Liver (tissue), 9 donors: ENCODE results near the gene CELF1. TPM values are rescaled to one million over a fixed set of nuclear protein-coding genes. Genes with fewer than 3 reads are reported as not detected.
A peak's percentile ranks its signal among the peaks of the same experiment; 100 is the strongest.

Source experiments
- DNase-seq: peaks from one replicate; pipeline ENCODE4 v3.0.0-alpha.2; 2017; ENCODE audit warnings: low spot score
- H3K27ac ChIP-seq, 2 donors: one replicate each; pipeline ENCODE4 v1.7.0; 2013; ENCODE audit warnings: inconsistent platforms in 2 of 2, low read length in 2 of 2, control low read depth in 1 of 2, low read depth in 1 of 2, mild to moderate bottlenecking in 1 of 2
- H3K27me3 ChIP-seq, 4 donors: one replicate each; pipeline versions ENCODE4 v1.6.1 to v1.7.0; 2013; ENCODE audit warnings: low read length in 3 of 4, inconsistent platforms in 1 of 4, mild to moderate bottlenecking in 1 of 4, moderate library complexity in 1 of 4; ENCODE audit not compliant: control insufficient read depth in 4 of 4, insufficient read depth in 4 of 4
- H3K36me3 ChIP-seq, 4 donors: one replicate each; pipeline versions ENCODE4 v1.6.1 to v1.7.0; 2013; ENCODE audit warnings: low read length in 3 of 4, mild to moderate bottlenecking in 3 of 4, low read depth in 1 of 4, moderate library complexity in 1 of 4; ENCODE audit not compliant: control insufficient read depth in 4 of 4, insufficient read depth in 3 of 4
- H3K4me1 ChIP-seq, 4 donors: one replicate each; pipeline versions ENCODE4 v1.6.1 to v1.7.0; 2013; ENCODE audit warnings: low read length in 3 of 4, mild to moderate bottlenecking in 3 of 4, moderate library complexity in 1 of 4; ENCODE audit not compliant: control insufficient read depth in 4 of 4, insufficient read depth in 4 of 4
- H3K4me3 ChIP-seq, 3 donors: one replicate each; pipeline versions ENCODE4 v1.6.1 to v1.7.0; 2013; ENCODE audit warnings: low read length in 3 of 3, control low read depth in 1 of 3, low read depth in 1 of 3, mild to moderate bottlenecking in 1 of 3
- H3K9ac ChIP-seq, 2 donors: one replicate each; pipeline ENCODE4 v1.7.0; 2013; ENCODE audit warnings: low read length in 2 of 2, mild to moderate bottlenecking in 2 of 2, moderate library complexity in 2 of 2, control low read depth in 1 of 2, low read depth in 1 of 2
- H3K9me3 ChIP-seq, 4 donors: one replicate each; pipeline versions ENCODE4 v1.6.1 to v1.7.0; 2013; ENCODE audit warnings: low read length in 3 of 4; ENCODE audit not compliant: control insufficient read depth in 4 of 4
- FOXA1 ChIP-seq: IDR thresholded peaks from 2 replicates; pipeline ENCODE4 v1.6.1; 2016; ENCODE audit warnings: antibody characterized with exemption
- HNF4G ChIP-seq: IDR thresholded peaks from 2 replicates; pipeline ENCODE4 v1.6.1; 2016; ENCODE audit warnings: antibody characterized with exemption
- MAX ChIP-seq: IDR thresholded peaks from 2 replicates; pipeline ENCODE4 v1.6.1; 2016; ENCODE audit warnings: antibody characterized with exemption
- RAD21 ChIP-seq, 2 donors: IDR thresholded peaks; 2 replicates each; pipeline ENCODE4 v1.6.1; 2016; ENCODE audit warnings: antibody characterized with exemption in 2 of 2, mild to moderate bottlenecking in 2 of 2
- RXRA ChIP-seq, 2 donors: IDR thresholded peaks; 2 replicates each; pipeline ENCODE4 v1.6.1; 2017 to 2018; ENCODE audit warnings: antibody characterized with exemption in 2 of 2, mild to moderate bottlenecking in 1 of 2
- TAF1 ChIP-seq: conservative IDR thresholded peaks from 2 replicates; pipeline ENCODE4 v1.6.1; 2016; ENCODE audit warnings: antibody characterized with exemption, mild to moderate bottlenecking
- WGBS: extraction: QIAGEN DNeasy Blood & Tissue Kit; methylation state at CpG from one replicate; pipeline ENCODE4 v1.1.7; 2013; 5-methylcytosine and 5-hydroxymethylcytosine counted together
- polyA plus RNA-seq, 2 donors: library from polyadenylated mRNA; stranded (reverse) in 1 of 2; unstranded in 1 of 2; fragments of 200-250 nt in 1 of 2; fragments of >200 nt in 1 of 2; fragmentation: Nextera tagmentation in 1 of 2; extraction: Ambion mirVana in 1 of 2; gene quantifications; one replicate each; pipeline versions ENCODE4 v1.2.1 to v1.2.3, GENCODE V29; 2013 to 2015
- total RNA-seq, 2 donors: library from RNA; depleted of rRNA; stranded (reverse); fragments of >200 nt; gene quantifications; one replicate each; pipeline ENCODE4 v1.2.3, GENCODE V29; 2014
- TF ChIP-seq, protein P1 (sequence below): IDR thresholded peaks from 2 replicates; pipeline ENCODE4 v1.6.1; 2016; ENCODE audit warnings: antibody characterized with exemption, mild to moderate bottlenecking
- TF ChIP-seq, protein P2 (sequence below): IDR thresholded peaks from 2 replicates; pipeline ENCODE4 v1.6.1; 2016; ENCODE audit warnings: antibody characterized with exemption
- donor health status: healthy.
- donor health status: healthy.
- donor health status: healthy.
- donor health status: healthy.
- donor health status: healthy.

The CELF1 gene
- total and polyA plus RNA-seq, 4 donors = 23.5 to 139 (median 60.3) TPM

DNA sequence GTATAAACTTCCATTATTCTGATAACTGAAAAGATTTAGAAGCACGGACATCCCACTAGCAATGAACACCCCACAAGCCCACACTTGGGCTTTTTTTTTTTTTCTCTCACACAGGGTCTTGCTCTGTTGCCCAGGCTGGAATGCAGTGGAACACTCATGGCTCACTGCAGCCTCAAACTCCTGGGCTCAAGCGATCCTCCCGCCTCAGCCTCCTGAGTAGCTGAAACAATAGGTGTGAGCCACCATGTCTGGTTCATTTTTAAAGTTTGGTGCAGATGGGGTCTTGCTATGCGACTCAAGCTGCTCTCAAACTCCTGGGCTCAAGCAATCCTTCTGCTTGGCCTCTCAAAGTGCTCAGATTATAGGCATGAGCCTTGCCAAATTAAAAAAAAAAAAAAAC is 107.1 kb downstream of the CELF1 start (continued):
- TF ChIP-seq, protein P1, sequence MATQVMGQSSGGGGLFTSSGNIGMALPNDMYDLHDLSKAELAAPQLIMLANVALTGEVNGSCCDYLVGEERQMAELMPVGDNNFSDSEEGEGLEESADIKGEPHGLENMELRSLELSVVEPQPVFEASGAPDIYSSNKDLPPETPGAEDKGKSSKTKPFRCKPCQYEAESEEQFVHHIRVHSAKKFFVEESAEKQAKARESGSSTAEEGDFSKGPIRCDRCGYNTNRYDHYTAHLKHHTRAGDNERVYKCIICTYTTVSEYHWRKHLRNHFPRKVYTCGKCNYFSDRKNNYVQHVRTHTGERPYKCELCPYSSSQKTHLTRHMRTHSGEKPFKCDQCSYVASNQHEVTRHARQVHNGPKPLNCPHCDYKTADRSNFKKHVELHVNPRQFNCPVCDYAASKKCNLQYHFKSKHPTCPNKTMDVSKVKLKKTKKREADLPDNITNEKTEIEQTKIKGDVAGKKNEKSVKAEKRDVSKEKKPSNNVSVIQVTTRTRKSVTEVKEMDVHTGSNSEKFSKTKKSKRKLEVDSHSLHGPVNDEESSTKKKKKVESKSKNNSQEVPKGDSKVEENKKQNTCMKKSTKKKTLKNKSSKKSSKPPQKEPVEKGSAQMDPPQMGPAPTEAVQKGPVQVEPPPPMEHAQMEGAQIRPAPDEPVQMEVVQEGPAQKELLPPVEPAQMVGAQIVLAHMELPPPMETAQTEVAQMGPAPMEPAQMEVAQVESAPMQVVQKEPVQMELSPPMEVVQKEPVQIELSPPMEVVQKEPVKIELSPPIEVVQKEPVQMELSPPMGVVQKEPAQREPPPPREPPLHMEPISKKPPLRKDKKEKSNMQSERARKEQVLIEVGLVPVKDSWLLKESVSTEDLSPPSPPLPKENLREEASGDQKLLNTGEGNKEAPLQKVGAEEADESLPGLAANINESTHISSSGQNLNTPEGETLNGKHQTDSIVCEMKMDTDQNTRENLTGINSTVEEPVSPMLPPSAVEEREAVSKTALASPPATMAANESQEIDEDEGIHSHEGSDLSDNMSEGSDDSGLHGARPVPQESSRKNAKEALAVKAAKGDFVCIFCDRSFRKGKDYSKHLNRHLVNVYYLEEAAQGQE = no peak
- TF ChIP-seq HNF4G (no peak), TAF1 (no peak), MAX (no peak), RXRA (IDR thresholded peaks at IDR 0.05) (no peak)
- TF ChIP-seq, protein P2, sequence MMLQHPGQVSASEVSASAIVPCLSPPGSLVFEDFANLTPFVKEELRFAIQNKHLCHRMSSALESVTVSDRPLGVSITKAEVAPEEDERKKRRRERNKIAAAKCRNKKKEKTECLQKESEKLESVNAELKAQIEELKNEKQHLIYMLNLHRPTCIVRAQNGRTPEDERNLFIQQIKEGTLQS = no peak

DNA sequence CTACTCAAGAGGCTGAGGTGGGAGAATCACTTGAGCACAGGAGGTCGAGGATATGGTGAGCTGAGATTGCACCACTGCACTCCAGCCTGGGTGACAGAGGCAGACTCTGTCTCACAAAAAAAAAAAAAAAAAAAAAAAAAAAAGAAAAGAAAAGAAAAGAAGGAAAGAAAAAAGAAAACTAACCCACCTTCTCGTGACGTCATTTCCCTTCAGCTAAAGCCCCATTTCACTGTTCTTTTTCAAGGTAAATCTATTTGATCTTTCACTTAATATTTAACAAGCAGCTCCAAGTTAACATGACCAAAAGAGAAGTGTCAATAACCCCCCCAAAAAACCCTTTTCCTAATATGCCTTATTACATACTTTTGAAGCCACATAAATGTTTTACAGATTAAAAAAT is 109.1 kb downstream of the CELF1 start:
- Histone ChIP-seq H3K9ac (no peak overlapping the region), H3K27ac (no peak overlapping the region), H3K27me3 (no peaks in the 10 kb centered on the region), H3K36me3 (no peaks in the 10 kb centered on the region), H3K4me1 (peaks cover 0 to 5% (median 1%) of the 10 kb centered on the region in 4 donors), H3K9me3 (no peaks in the 10 kb centered on the region), H3K4me3 (no peak overlapping the region)
- WGBS = 69% methylated on average over 3 of the region's 3 CpGs
- no peak for TF ChIP-seq RAD21 (IDR thresholded peaks at IDR 0.05)
- TF ChIP-seq, protein P2 = no peak
- TF ChIP-seq, protein P1 = no peak
- TF ChIP-seq MAX = no peak
- no peak for TF ChIP-seq RXRA (IDR thresholded peaks at IDR 0.05)
- no peak for DNase-seq

- no peak overlapping the region for H3K9ac ChIP-seq
- no peaks in the 10 kb centered on the region for H3K27me3 ChIP-seq
- 93% methylated on average over 12 of the region's 12 CpGs for WGBS
Measured at GRCh38 chr11:47443028-47443700, 109.8 kb downstream of the CELF1 start.

More at GRCh38 chr11:47443028-47443700, 109.8 kb downstream of the CELF1 start:
- H3K4me3 ChIP-seq = no peak overlapping the region
- DNase-seq = no peak
- TF ChIP-seq FOXA1 = no peak
- TF ChIP-seq RAD21 (IDR thresholded peaks at IDR 0.05) = peak in 1 of 2 donors; percentile 5
- no peaks in the 10 kb centered on the region for H3K36me3 ChIP-seq
- no peaks in the 10 kb centered on the region for H3K9me3 ChIP-seq
- H3K4me1 ChIP-seq = peaks cover under 1 to 9% (median 3%) of the 10 kb centered on the region in 4 donors
- H3K27ac ChIP-seq = no peak overlapping the region
